Astrocyte of the cerebellum (primary cell): ENCODE data around the gene CHMP1A.
A peak's percentile ranks its signal among the peaks of the same experiment; 100 is the strongest.
"Not testable (repeated sequence)": the region's sequence is repeated elsewhere in the genome, so short reads cannot be mapped to it uniquely, and the experiment has no call there.

ENCODE experiments used
- DNase-seq: peaks from one replicate; pipeline ENCODE4 v3.0.0-alpha.2; 2011; ENCODE audit warnings: low read depth
- H3K4me3 ChIP-seq: 2 replicates; pipeline ENCODE4 v1.5.1; 2011; ENCODE audit warnings: mild to moderate bottlenecking, low read depth, low read length, moderate library complexity
- in situ Hi-C: cut with HindIII; loops from 2 replicates; pipeline ENCODE4 v1.10.0; 2017; ENCODE audit warnings: low sequenced_read_pairs
- TF ChIP-seq, protein P1 (sequence below): IDR thresholded peaks from 2 replicates; pipeline ENCODE4 v1.5.1; 2012; ENCODE audit warnings: low read length, low read depth, moderate library complexity, mild to moderate bottlenecking; ENCODE audit errors: missing control alignments

The CHMP1A gene

GRCh38 chr16:89700649-89701424 lies 43.3 kb upstream of the CHMP1A start:
- no peak for DNase-seq
- peak overlapping the region; percentile 63 for H3K4me3 ChIP-seq
- TF ChIP-seq, protein P1, sequence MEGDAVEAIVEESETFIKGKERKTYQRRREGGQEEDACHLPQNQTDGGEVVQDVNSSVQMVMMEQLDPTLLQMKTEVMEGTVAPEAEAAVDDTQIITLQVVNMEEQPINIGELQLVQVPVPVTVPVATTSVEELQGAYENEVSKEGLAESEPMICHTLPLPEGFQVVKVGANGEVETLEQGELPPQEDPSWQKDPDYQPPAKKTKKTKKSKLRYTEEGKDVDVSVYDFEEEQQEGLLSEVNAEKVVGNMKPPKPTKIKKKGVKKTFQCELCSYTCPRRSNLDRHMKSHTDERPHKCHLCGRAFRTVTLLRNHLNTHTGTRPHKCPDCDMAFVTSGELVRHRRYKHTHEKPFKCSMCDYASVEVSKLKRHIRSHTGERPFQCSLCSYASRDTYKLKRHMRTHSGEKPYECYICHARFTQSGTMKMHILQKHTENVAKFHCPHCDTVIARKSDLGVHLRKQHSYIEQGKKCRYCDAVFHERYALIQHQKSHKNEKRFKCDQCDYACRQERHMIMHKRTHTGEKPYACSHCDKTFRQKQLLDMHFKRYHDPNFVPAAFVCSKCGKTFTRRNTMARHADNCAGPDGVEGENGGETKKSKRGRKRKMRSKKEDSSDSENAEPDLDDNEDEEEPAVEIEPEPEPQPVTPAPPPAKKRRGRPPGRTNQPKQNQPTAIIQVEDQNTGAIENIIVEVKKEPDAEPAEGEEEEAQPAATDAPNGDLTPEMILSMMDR, result no peak

DNA sequence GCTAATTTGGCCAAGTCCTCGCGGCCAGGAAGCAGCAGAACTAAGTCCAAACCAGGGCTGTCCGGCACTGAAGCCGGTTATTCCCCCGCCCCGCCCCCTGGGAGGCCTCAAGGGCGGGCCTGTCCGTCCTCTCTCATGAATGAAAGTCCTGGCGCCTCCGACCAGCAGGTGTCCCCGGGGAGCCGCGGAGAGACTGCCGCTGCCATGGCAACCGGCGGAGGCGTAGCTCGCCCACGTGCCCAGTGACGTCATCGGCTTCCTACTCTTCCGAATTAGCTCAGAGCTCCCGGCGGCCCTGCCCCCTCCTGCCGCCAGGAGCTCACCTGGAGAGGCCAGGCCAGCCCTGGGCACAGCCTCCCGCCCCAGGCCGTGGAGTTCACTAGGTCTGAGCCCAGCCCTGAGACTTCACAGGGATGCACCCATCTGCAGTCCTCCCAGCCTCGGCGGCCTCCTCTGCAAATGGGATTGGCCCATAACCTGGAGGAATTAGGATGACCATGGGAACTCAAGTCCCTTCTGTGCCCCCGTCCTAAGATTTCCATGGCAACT lies 42.7 kb upstream of the CHMP1A start:
- H3K4me3 ChIP-seq, result peak overlapping the region; percentile 63
- TF ChIP-seq, protein P1, result peak; percentile 57
- DNase-seq, result peak; percentile 95
- in situ Hi-C loops, result no loop called here

More at GRCh38 chr16:89700649-89701424, 43.3 kb upstream of the CHMP1A start:
- in situ Hi-C loops, result no loop called here

- DNase-seq, result not testable (repeated sequence)
- in situ Hi-C loops, result loop anchor here (25.0 kb wide), 1 partner anchor 412 kb away; no protein-coding TSS in a partner anchor
- H3K4me3 ChIP-seq, result peak overlapping the region; percentile 24
Observed at GRCh38 chr16:89699629-89700099, 42.2 kb upstream of the CHMP1A start.

- in situ Hi-C loops, result loop anchor here (25.0 kb wide), 1 partner anchor 411 kb away; no protein-coding TSS in a partner anchor
- not testable (repeated sequence) for DNase-seq
Observed at GRCh38 chr16:89698717-89699116, 41.2 kb upstream of the CHMP1A start.

GRCh38 chr16:89697616-89698331 lies 40.3 kb upstream of the CHMP1A start:
- TF ChIP-seq, protein P1, result no peak
- DNase-seq, result no peak
- no peak overlapping the region for H3K4me3 ChIP-seq
- in situ Hi-C loops, result loop anchor here (25.0 kb wide), 1 partner anchor 410 kb away; no protein-coding TSS in a partner anchor

More at GRCh38 chr16:89698717-89699116, 41.2 kb upstream of the CHMP1A start:
- not testable (repeated sequence) for H3K4me3 ChIP-seq

GRCh38 chr16:89697161-89697615 lies 39.7 kb upstream of the CHMP1A start:
- no peak for DNase-seq
- TF ChIP-seq, protein P1, result no peak
- H3K4me3 ChIP-seq, result no peak overlapping the region
- in situ Hi-C loops, result loop anchor here (25.0 kb wide), 1 partner anchor 410 kb away; no protein-coding TSS in a partner anchor

- TF ChIP-seq, protein P1, result no peak
- H3K4me3 ChIP-seq, result no peak overlapping the region
- no peak for DNase-seq
- in situ Hi-C loops, result loop anchor here (25.0 kb wide), 1 partner anchor 409 kb away; no protein-coding TSS in a partner anchor
Observed at GRCh38 chr16:89696670-89697128, 39.2 kb upstream of the CHMP1A start.
